ENCODE data around the gene TMEM145.

Gene TMEM145

DNA sequence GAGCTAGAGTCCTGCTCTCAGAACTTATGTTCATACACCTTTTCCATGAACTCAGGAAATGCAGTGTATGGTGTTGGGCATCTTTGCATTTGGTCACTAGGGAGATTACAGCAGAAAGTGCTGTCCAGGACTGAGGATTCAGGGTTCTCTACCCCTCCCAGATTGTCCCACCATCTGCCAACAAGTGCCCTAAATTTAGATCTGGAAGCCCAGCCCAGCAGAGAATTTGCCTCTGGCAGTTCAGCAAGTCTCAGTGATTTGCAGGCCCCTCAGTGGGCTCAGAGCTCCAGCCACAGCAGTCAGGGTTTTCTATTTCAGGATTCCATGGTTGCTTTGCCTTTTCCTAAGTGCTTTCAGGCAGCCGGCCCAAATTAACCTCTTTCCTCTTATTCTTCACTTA lies 53.6 kb downstream of the TMEM145 start:
- DNase-seq, result no peak

DNA sequence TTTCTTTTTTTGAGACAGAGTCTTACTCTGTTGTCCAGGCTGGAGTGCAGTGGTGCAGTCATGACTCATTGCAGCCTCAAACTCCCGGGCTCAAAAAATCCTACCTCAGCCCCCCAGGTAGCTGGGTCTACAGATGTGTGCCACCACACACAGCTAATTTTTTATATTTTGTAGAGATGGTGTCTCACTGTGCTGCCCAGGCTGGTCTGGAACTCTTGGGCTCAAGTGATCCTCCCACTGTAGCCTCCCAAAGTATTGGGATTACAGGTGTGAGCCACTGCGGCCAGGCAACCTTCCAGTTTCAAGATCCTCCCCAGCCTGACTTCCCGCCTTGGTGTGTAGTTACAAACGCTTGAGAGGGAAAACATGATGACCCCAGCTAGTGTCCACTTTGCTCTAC lies 54.8 kb downstream of the TMEM145 start:
- no peak for DNase-seq

DNA sequence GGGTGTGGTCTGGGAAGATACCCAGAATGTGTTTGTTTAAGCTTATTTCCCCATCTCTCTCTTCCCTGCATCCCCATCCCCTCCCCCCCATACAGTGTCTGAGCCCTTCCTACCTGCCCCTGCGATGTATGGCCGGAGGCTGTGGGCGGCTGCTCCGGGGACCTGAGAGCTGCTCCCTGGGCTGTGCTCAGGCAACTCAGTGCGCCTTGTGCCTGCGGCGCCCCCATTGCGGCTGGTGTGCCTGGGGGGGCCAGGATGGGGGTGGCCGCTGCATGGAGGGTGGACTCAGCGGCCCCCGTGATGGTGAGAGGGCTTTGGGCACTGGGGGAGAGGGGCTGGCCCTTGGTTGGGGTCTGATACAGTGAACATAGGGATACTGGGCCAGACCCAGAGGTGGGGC lies 55.3 kb downstream of the TMEM145 start:
- DNase-seq, result no peak

DNA sequence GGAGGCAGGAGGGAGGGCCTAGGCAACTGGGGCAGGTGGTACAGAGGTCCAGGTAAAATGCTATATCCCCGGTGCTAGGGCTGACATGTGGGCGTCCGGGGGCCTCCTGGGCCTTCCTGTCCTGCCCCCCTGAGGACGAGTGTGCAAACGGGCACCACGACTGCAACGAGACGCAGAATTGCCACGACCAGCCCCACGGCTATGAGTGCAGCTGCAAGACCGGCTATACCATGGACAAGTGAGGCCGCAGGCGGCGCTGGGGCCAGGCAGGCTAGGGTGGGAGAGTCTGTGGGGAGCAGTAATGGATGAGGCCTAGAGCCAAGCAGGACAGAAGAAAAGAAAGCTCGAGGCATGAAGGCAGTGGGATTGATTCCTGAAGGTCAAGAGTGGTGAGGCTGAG lies 55.7 kb downstream of the TMEM145 start:
- no peak for DNase-seq

DNA sequence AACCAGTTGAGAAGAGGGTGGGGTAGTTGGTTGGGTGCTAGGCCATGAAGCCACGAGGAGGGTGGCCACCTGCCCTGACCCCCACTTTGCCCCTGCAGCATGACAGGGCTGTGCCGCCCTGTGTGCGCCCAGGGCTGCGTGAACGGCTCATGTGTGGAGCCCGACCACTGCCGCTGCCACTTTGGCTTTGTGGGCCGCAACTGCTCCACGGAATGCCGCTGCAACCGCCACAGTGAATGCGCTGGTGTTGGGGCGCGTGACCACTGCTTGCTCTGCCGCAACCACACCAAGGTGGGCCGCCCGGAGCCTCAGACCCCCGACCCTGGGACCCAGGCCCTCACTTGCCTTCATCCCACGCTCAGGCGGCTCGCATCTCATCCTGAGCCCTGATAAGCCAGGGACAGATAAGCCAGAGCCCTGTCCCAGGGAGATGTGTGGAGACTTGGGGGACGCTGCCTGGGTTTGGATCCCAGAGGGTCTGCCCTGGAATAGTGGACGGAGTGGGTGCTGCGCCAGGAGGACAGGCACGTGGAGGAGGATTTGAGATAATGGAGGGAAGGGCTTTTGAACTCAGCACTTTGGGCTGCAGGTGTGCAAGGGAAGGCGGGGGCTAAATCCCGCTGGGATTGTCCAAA lies 56.4 kb downstream of the TMEM145 start:
- DNase-seq, result no peak

DNA sequence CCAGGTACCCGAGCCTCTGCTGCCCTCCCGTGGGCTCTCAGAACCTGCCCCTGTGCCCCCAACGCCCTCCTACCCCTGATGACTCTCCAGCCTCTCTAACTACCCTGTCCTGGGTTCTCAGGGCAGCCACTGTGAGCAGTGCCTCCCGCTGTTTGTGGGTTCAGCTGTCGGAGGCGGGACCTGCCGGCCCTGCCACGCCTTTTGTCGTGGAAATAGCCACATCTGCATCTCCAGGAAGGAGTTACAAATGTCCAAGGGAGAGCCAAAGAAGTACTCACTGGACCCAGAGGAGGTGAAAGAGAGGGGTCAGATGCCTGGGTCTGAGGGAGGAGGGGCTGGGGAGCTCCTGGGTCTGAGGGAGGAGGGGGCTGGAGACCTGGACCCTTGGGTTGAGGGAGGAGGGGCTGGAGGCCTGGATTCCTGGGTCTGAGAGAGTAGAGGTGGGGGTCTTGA lies 57.0 kb downstream of the TMEM145 start:
- DNase-seq, result no peak

DNA sequence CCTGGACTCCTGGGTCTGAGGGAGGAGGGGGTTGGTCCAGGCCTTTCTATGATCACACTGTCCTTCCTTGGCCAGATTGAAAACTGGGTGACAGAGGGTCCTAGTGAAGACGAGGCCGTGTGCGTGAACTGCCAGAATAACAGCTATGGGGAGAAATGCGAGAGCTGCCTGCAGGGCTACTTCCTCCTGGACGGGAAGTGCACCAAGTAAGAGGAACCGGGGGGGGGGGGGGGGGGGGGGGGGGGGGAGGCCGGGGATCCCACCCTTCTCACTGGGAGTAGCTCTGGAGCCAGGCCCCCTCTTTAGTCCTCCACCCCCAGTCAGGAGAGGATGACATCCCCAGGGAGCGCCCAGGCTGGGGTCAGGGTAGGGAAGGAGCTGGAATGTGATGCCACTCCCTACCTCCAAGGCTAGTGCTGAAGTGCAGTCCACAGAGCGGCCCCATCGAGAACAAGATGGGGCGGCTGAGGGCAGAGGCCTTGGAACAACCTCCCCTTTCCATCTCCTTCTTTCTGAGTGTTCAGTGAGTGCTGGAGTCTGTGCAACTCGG lies 57.6 kb downstream of the TMEM145 start:
- no peak for DNase-seq
